HFF-Myc (cell line): ENCODE data around the gene AP4S1.

Source experiments
- DNase-seq: peaks from one replicate; pipeline ENCODE4 v3.0.0-alpha.2; 2011; ENCODE audit warnings: low read depth; ENCODE audit errors: extremely low read depth
- H3K4me3 ChIP-seq: replicated peaks from 2 replicates; pipeline ENCODE4 v1.5.1; 2011; ENCODE audit warnings: low read depth, mild to moderate bottlenecking, control low read depth, low read length
- CTCF ChIP-seq: IDR thresholded peaks from 2 replicates; pipeline ENCODE4 v1.5.1; 2012; ENCODE audit warnings: mild to moderate bottlenecking, low read depth, low read length, control low read depth; ENCODE audit errors: missing control alignments

Gene AP4S1

GRCh38 chr14:30985796-30986195, 39.7 kb upstream of the AP4S1 start:
- TF ChIP-seq CTCF, result no peak
- no peak for DNase-seq
- H3K4me3 ChIP-seq, result no peak overlapping the region

- DNase-seq, result no peak
- TF ChIP-seq CTCF, result no peak
- H3K4me3 ChIP-seq, result no peak overlapping the region
These were observed 36.9 kb upstream of the AP4S1 start for GRCh38 chr14:30988509-30988908.

- no peak for TF ChIP-seq CTCF
- H3K4me3 ChIP-seq, result no peak overlapping the region
- DNase-seq, result no peak
These were observed 34.7 kb upstream of the AP4S1 start for GRCh38 chr14:30990770-30991169.

- DNase-seq, result no peak
- H3K4me3 ChIP-seq, result no peak overlapping the region
- TF ChIP-seq CTCF, result no peak
These were observed 34.0 kb upstream of the AP4S1 start for GRCh38 chr14:30991408-30991807.

- H3K4me3 ChIP-seq, result no peak overlapping the region
- DNase-seq, result no peak
- TF ChIP-seq CTCF, result no peak
These were observed 32.4 kb upstream of the AP4S1 start for GRCh38 chr14:30993071-30993470.

- DNase-seq, result no peak
- no peak for TF ChIP-seq CTCF
- no peak overlapping the region for H3K4me3 ChIP-seq
These were observed 30.5 kb upstream of the AP4S1 start for GRCh38 chr14:30994681-30995620.
